Activated CD8-positive, alpha-beta memory T cell treated with anti-CD3 and anti-CD28 coated beads, Interleukin-2, amount 10 ng/mL, durations not matched to agents 7 days and 5 days (primary cell): Measurements from ENCODE around the gene TACC3. TPM values are rescaled to one million over a fixed set of nuclear protein-coding genes. Genes with fewer than 3 reads are reported as not detected.

Experiments used
- total RNA-seq, 2 experiments: library from RNA; stranded (reverse); gene quantifications; one replicate each; pipeline ENCODE4 v1.2.3, GENCODE V29; 2021

Gene TACC3
- total RNA-seq, 2 experiments from 2014 or later = 246 to 315 TPM

Other genes with a start within 250 kb of the TACC3 start
- 1 to 10 TPM in 1 of 2 experiments, under 1 TPM in 1; 0.23 to 1.6 TPM for gene FAM53A, start 37.2 kb upstream of the TACC3 start, total RNA-seq
- 100 to 1,000 TPM; 133 to 137 TPM for gene SLBP, start 9.2 kb upstream of the TACC3 start, total RNA-seq
- gene TMEM129, start 198 bp upstream of the TACC3 start, total RNA-seq = 10 to 100 TPM; 22.5 to 24.7 TPM
- under 1 TPM; 0.15 to 0.21 TPM for gene FGFR3, start 71.8 kb downstream of the TACC3 start, total RNA-seq
- gene LETM1, start 134.6 kb downstream of the TACC3 start, total RNA-seq = 10 to 100 TPM; 51.1 to 73.7 TPM
- 100 to 1,000 TPM; 263 to 367 TPM for gene NSD2, start 149.9 kb downstream of the TACC3 start, total RNA-seq